MM.1S (cell line): ENCODE results near the gene ABCA1.

Experiments
- EZH2 ChIP-seq: fragments of 300-600 bp; sonication (generic); optimal IDR thresholded peaks from 2 replicates; pipeline ENCODE3; 2017; ENCODE audit warnings: low read depth, mild to moderate bottlenecking, antibody characterized with exemption, low read length, mixed read lengths
- EZH2phosphoT487 ChIP-seq: fragments of 300-600 bp; sonication (generic); IDR thresholded peaks from 2 replicates; pipeline ENCODE4 v1.6.1; 2018; ENCODE audit warnings: antibody characterized with exemption, low read length
- TF ChIP-seq, protein P1 (sequence below): fragments of 300-600 bp; sonication (generic); IDR thresholded peaks from 2 replicates; pipeline ENCODE4 v1.5.1; 2016; ENCODE audit warnings: antibody characterized with exemption, low read length, mixed read lengths

GRCh38 chr9:104860263-104860662 is 67.7 kb downstream of the ABCA1 start:
- TF ChIP-seq, protein P1, sequence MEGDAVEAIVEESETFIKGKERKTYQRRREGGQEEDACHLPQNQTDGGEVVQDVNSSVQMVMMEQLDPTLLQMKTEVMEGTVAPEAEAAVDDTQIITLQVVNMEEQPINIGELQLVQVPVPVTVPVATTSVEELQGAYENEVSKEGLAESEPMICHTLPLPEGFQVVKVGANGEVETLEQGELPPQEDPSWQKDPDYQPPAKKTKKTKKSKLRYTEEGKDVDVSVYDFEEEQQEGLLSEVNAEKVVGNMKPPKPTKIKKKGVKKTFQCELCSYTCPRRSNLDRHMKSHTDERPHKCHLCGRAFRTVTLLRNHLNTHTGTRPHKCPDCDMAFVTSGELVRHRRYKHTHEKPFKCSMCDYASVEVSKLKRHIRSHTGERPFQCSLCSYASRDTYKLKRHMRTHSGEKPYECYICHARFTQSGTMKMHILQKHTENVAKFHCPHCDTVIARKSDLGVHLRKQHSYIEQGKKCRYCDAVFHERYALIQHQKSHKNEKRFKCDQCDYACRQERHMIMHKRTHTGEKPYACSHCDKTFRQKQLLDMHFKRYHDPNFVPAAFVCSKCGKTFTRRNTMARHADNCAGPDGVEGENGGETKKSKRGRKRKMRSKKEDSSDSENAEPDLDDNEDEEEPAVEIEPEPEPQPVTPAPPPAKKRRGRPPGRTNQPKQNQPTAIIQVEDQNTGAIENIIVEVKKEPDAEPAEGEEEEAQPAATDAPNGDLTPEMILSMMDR, result no peak
- TF ChIP-seq EZH2 (no peak), EZH2phosphoT487 (no peak)
